ENCODE measurements around the gene TMC2. TPM values are rescaled to one million over a fixed set of nuclear protein-coding genes. Genes with fewer than 3 reads are reported as not detected.
A peak's percentile ranks its signal among the peaks of the same experiment; 100 is the strongest.

TMC2 gene
- polyA plus RNA-seq, 1 of the 3 experiments (the other 2 are of a cell fraction): not detected

GRCh38 chr20:2603816-2604505 is 67.6 kb downstream of the TMC2 start:
- Histone ChIP-seq H3K4me1 (ENCODE audit: control insufficient read depth in 1 of 2, insufficient read depth in 2 of 2, low read depth in 1 of 2, low read length in 1 of 2) (peaks cover 0 to 14% of the 10 kb centered on the region in 2 experiments; a peak in 2 of 4 replicates), H3K79me2 (ENCODE audit: insufficient read depth) (no peaks in the 10 kb centered on the region), H3K9ac (no peak overlapping the region), H3K4me2 (no peak overlapping the region), H3K36me3 (replicated peaks in 1 of 2; ENCODE audit: control insufficient read depth in 1 of 2, insufficient read depth in 2 of 2, low read length in 1 of 2) (no peaks in the 10 kb centered on the region), H2AFZ (ENCODE audit: low read depth) (no peak overlapping the region), H3K4me3 (ENCODE audit: low read depth in 2 of 2, low read length in 1 of 2) (no peak overlapping the region), H3K9me2 (no peaks in the 10 kb centered on the region), H3K27me3 (ENCODE audit: insufficient read depth) (no peaks in the 10 kb centered on the region), H3K9me3 (0 out of 2 replicates have a peak, but pooled peaks cover 5% of the 10 kb centered on the region), H4K20me1 (ENCODE audit: insufficient read depth) (no peaks in the 10 kb centered on the region), H3F3A (replicated peaks; ENCODE audit: insufficient read depth) (no peaks in the 10 kb centered on the region), H3K27ac (ENCODE audit: low read depth in 2 of 2, low read length in 1 of 2) (peak overlapping the region in 1 of 2 experiments; percentile 11; a peak in 1 of 4 replicates)
- DNase-seq: peak; percentile 23
- ChIA-PET POLR2A (interaction anchor here (1.0 to 1.2 kb wide), 2 partner anchors 49 to 133 kb away, joined by 3 read pairs; partner anchors contain the start of genes NOP56 and SNRPB), CTCF (interaction anchor here (0.7 to 1.7 kb wide), 5 partner anchors 43 to 84 kb away, joined by 3 to 6 read pairs (median 3); no protein-coding TSS in a partner anchor)
- 11% methylated on average over 7 of the region's 7 CpGs for WGBS (ENCODE audit: low lambda C conversion rate)
- no peak for TF ChIP-seq JUND (IDR thresholded peaks at IDR 0.05)
- no peak for TF ChIP-seq MAX (IDR thresholded peaks at IDR 0.05; ENCODE audit: low read depth)
- TF ChIP-seq PBX3 (IDR thresholded peaks at IDR 0.05): no peak
- TF ChIP-seq IRF3 (IDR thresholded peaks at IDR 0.05; ENCODE audit: low read depth, low read length): no peak
- TF ChIP-seq USF2 (IDR thresholded peaks at IDR 0.05; ENCODE audit: borderline replicate concordance, low read depth, low read length): no peak
- TF ChIP-seq SIN3A (IDR thresholded peaks at IDR 0.05; ENCODE audit: borderline replicate concordance, low read depth, low read length): no peak
- TF ChIP-seq REST (IDR thresholded peaks at IDR 0.05; ENCODE audit: low read depth, low read length): no peak
- TF ChIP-seq MXI1 (IDR thresholded peaks at IDR 0.05; ENCODE audit: low read depth, low read length): no peak
- TF ChIP-seq FOXM1 (IDR thresholded peaks at IDR 0.05; ENCODE audit: low read depth): no peak
- TF ChIP-seq RXRA (IDR thresholded peaks at IDR 0.05; ENCODE audit: borderline replicate concordance, low read depth): no peak
- no peak for TF ChIP-seq TCF12 (IDR thresholded peaks at IDR 0.05)
- TF ChIP-seq POLR2AphosphoS5 (IDR thresholded peaks at IDR 0.05; ENCODE audit: low read depth, low read length): no peak
- TF ChIP-seq CTCF (IDR thresholded peaks at IDR 0.05): no peak
- TF ChIP-seq ELF1 (IDR thresholded peaks at IDR 0.05): no peak
- peak; percentile 88 for TF ChIP-seq RCOR1 (IDR thresholded peaks at IDR 0.05; ENCODE audit: low read length)
- no peak for TF ChIP-seq TEAD4 (IDR thresholded peaks at IDR 0.05; ENCODE audit: borderline replicate concordance, insufficient read depth)
- TF ChIP-seq USF1 (IDR thresholded peaks at IDR 0.05; ENCODE audit: borderline replicate concordance, low read depth): no peak
- TF ChIP-seq FOXJ3 (CRISPR knock-in tag; IDR thresholded peaks at IDR 0.05): no peak; the same call in 1 of the 2 replicates
- TF ChIP-seq RAD21 (IDR thresholded peaks at IDR 0.05; ENCODE audit: low read length): no peak
- no peak for TF ChIP-seq GABPA (IDR thresholded peaks at IDR 0.05; ENCODE audit: low read depth)
- no peak for TF ChIP-seq YY1 (IDR thresholded peaks at IDR 0.05; ENCODE audit: low read depth)
- no peak for TF ChIP-seq MEF2A (IDR thresholded peaks at IDR 0.05; ENCODE audit: borderline replicate concordance, low read depth)
- TF ChIP-seq EZH2phosphoT487 (IDR thresholded peaks at IDR 0.05; ENCODE audit: borderline replicate concordance, low read depth): no peak
